ENCODE measurements around the gene TRMT112. TPM values are rescaled to one million over a fixed set of nuclear protein-coding genes. Genes with fewer than 3 reads are reported as not detected.
"Not testable (repeated sequence)": the region's sequence is repeated elsewhere in the genome, so short reads cannot be mapped to it uniquely, and the experiment has no call there.

TRMT112 gene
- total RNA-seq, 1 donor from 2014 or later, result 587 TPM

GRCh38 chr11:64316672-64317324 lies 561 bp downstream of the TRMT112 start:
- no peaks in the 10 kb centered on the region for H3K27me3 ChIP-seq (ENCODE audit: control insufficient read depth, insufficient read depth, low read length)
- DNase-seq (ENCODE audit: low read depth), result peak; percentile 58
- no peak for FAIRE-seq
- TF ChIP-seq CTCF (IDR thresholded peaks at IDR 0.05; ENCODE audit: insufficient read depth, low read length, severe bottlenecking), result peak; percentile 60
- peak overlapping the region; percentile 76 for H3K4me3 ChIP-seq (ENCODE audit: low read depth, low read length)
- H3K36me3 ChIP-seq (ENCODE audit: control insufficient read depth, insufficient read depth, low read length), result peaks cover 19% of the 10 kb centered on the region

GRCh38 chr11:64315667-64316526 lies 1.5 kb downstream of the TRMT112 start:
- H3K36me3 ChIP-seq (ENCODE audit: control insufficient read depth, insufficient read depth, low read length), result peaks cover 16% of the 10 kb centered on the region
- not testable (repeated sequence) for H3K4me3 ChIP-seq (ENCODE audit: low read depth, low read length); H3K27me3 ChIP-seq (ENCODE audit: control insufficient read depth, insufficient read depth, low read length); FAIRE-seq; DNase-seq (ENCODE audit: low read depth)

- FAIRE-seq, result no peak
- no peaks in the 10 kb centered on the region for H3K27me3 ChIP-seq (ENCODE audit: control insufficient read depth, insufficient read depth, low read length)
These were observed 2.4 kb downstream of the TRMT112 start for GRCh38 chr11:64314805-64315561.

GRCh38 chr11:64314146-64314804 lies 3.1 kb downstream of the TRMT112 start:
- TF ChIP-seq CTCF (IDR thresholded peaks at IDR 0.05; ENCODE audit: insufficient read depth, low read length, severe bottlenecking), result peak; percentile 20
- Histone ChIP-seq H3K4me3 (ENCODE audit: low read depth, low read length) (no peak overlapping the region), H3K36me3 (ENCODE audit: control insufficient read depth, insufficient read depth, low read length) (peaks cover 10% of the 10 kb centered on the region), H3K27me3 (ENCODE audit: control insufficient read depth, insufficient read depth, low read length) (no peaks in the 10 kb centered on the region)
- DNase-seq (ENCODE audit: low read depth), result no peak
- FAIRE-seq, result no peak

More at GRCh38 chr11:64314805-64315561, 2.4 kb downstream of the TRMT112 start:
- Histone ChIP-seq H3K36me3 (ENCODE audit: control insufficient read depth, insufficient read depth, low read length) (peaks cover 14% of the 10 kb centered on the region), H3K4me3 (ENCODE audit: low read depth, low read length) (no peak overlapping the region)
- no peak for DNase-seq (ENCODE audit: low read depth)
- TF ChIP-seq CTCF (IDR thresholded peaks at IDR 0.05; ENCODE audit: insufficient read depth, low read length, severe bottlenecking), result no peak

- H3K36me3 ChIP-seq (ENCODE audit: control insufficient read depth, insufficient read depth, low read length), result peaks cover 10% of the 10 kb centered on the region
- no peaks in the 10 kb centered on the region for H3K27me3 ChIP-seq (ENCODE audit: control insufficient read depth, insufficient read depth, low read length)
- no peak for DNase-seq (ENCODE audit: low read depth)
- no peak for TF ChIP-seq CTCF (IDR thresholded peaks at IDR 0.05; ENCODE audit: insufficient read depth, low read length, severe bottlenecking)
- H3K4me3 ChIP-seq (ENCODE audit: low read depth, low read length), result no peak overlapping the region
- no peak for FAIRE-seq
These were observed 3.7 kb downstream of the TRMT112 start for GRCh38 chr11:64313491-64314145.

All from bronchial epithelial cell (primary cell).